Lung (tissue), 12 donors: ENCODE results near the gene ASTN2. TPM values are rescaled to one million over a fixed set of nuclear protein-coding genes. Genes with fewer than 3 reads are reported as not detected.

ENCODE experiments used
- ATAC-seq: fragments of 200-7000 bp; cut with Tn5 transposase; one replicate; pipeline ENCODE4 v1.9.1; 2020; ENCODE audit warnings: moderate number of reproducible peaks; ENCODE audit not compliant: insufficient read depth, low FRiP score
- DNase-seq, 3 donors: peaks; one replicate each; pipeline ENCODE4 v3.0.0-alpha.2; 2013 to 2017
- H3K27ac ChIP-seq, 2 donors: one replicate each; pipeline ENCODE4 v1.5.1; 2013; ENCODE audit warnings: mild to moderate bottlenecking in 2 of 2, moderate library complexity in 2 of 2, control low read depth in 1 of 2, inconsistent platforms in 1 of 2, low read depth in 1 of 2, low read length in 1 of 2
- H3K27me3 ChIP-seq, 3 donors: one replicate each; pipeline ENCODE4 v1.5.1; 2013; ENCODE audit warnings: low read length in 2 of 3; ENCODE audit not compliant: control insufficient read depth in 3 of 3, insufficient read depth in 3 of 3
- H3K36me3 ChIP-seq, 4 donors: one replicate each; pipeline ENCODE4 v1.5.1; 2013; ENCODE audit warnings: low read length in 4 of 4, mild to moderate bottlenecking in 1 of 4, moderate library complexity in 1 of 4; ENCODE audit not compliant: control insufficient read depth in 4 of 4, insufficient read depth in 4 of 4
- H3K4me1 ChIP-seq, 5 donors: one replicate each; pipeline ENCODE4 v1.5.1; 2013; ENCODE audit warnings: low read length in 5 of 5, mild to moderate bottlenecking in 2 of 5, moderate library complexity in 1 of 5; ENCODE audit not compliant: control insufficient read depth in 5 of 5, insufficient read depth in 5 of 5
- H3K4me3 ChIP-seq: one replicate; pipeline ENCODE4 v1.5.1; 2013; ENCODE audit warnings: mild to moderate bottlenecking, control low read depth, moderate library complexity
- H3K9ac ChIP-seq, 2 donors: one replicate each; pipeline ENCODE4 v1.5.1; 2013; ENCODE audit warnings: low read length in 2 of 2, control low read depth in 1 of 2; ENCODE audit not compliant: insufficient read depth in 1 of 2
- H3K9me3 ChIP-seq, 4 donors: one replicate each; pipeline ENCODE4 v1.5.1; 2013; ENCODE audit warnings: low read length in 3 of 4, mild to moderate bottlenecking in 1 of 4, moderate library complexity in 1 of 4; ENCODE audit not compliant: control insufficient read depth in 4 of 4, insufficient read depth in 3 of 4
- WGBS, 2 donors: extraction: QIAGEN DNeasy Blood & Tissue Kit; methylation state at CpG; one replicate each; pipeline ENCODE4 v1.1.7; 2013; 5-methylcytosine and 5-hydroxymethylcytosine counted together
- polyA plus RNA-seq, 2 donors: library from polyadenylated mRNA; stranded (reverse); fragments of 200-250 nt; gene quantifications; one replicate each; pipeline ENCODE4 v1.2.1, GENCODE V29; 2013
- total RNA-seq, 2 donors: library from RNA; depleted of rRNA in 1 of 2; stranded (reverse); fragments of >200 nt in 1 of 2; gene quantifications; one replicate each; pipeline ENCODE4 v1.2.1, GENCODE V29; 2014 to 2021
- TF ChIP-seq, protein P1 (sequence below): IDR thresholded peaks from 2 replicates; pipeline ENCODE4 v1.5.1; 2012; ENCODE audit warnings: mild to moderate bottlenecking; ENCODE audit errors: control extremely low read depth, extremely low read depth
- donor health status: control.
- donor health status: control.
- donor health status: Bipolar disorder and iron deficiency.
- donor health status: healthy.
- donor health status: DM: yes; HTN: yes; CAD: no.

ASTN2 gene
- total and polyA plus RNA-seq, 4 donors, result 1.4 to 7.0 (median 3.3) TPM

DNA sequence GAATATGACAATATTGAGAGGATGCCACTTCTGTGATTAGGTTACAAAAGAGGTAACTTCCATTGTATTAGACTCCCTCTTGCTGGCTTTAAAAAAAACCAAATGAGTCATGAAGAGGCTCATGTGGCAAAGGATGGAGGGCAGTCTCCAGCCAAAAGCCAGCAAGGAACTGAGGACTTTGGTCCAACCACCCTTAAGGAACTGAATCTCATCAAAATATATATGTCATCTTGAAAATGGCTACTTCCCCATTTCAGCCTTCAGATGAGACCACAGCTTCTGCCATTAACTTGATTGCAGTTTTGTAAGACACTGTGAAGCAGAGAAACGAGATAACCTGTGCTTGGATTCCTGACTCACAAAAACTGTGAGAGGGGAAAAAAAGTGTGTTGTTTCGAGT, 743.3 kb downstream of the ASTN2 start:
- TF ChIP-seq, protein P1, sequence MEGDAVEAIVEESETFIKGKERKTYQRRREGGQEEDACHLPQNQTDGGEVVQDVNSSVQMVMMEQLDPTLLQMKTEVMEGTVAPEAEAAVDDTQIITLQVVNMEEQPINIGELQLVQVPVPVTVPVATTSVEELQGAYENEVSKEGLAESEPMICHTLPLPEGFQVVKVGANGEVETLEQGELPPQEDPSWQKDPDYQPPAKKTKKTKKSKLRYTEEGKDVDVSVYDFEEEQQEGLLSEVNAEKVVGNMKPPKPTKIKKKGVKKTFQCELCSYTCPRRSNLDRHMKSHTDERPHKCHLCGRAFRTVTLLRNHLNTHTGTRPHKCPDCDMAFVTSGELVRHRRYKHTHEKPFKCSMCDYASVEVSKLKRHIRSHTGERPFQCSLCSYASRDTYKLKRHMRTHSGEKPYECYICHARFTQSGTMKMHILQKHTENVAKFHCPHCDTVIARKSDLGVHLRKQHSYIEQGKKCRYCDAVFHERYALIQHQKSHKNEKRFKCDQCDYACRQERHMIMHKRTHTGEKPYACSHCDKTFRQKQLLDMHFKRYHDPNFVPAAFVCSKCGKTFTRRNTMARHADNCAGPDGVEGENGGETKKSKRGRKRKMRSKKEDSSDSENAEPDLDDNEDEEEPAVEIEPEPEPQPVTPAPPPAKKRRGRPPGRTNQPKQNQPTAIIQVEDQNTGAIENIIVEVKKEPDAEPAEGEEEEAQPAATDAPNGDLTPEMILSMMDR, result no peak
- Histone ChIP-seq H3K27ac (no peak overlapping the region), H3K4me1 (no peaks in the 10 kb centered on the region), H3K9ac (no peak overlapping the region), H3K9me3 (peaks cover 0 to 6% (median 4%) of the 10 kb centered on the region in 4 donors), H3K27me3 (no peaks in the 10 kb centered on the region), H3K4me3 (no peak overlapping the region), H3K36me3 (peaks cover 0 to 3% (median 0%) of the 10 kb centered on the region in 4 donors)
- ATAC-seq, result no peak
- no peak for DNase-seq
- WGBS, 2 donors, result 69% methylated on average over 2 of the region's 2 CpGs

DNA sequence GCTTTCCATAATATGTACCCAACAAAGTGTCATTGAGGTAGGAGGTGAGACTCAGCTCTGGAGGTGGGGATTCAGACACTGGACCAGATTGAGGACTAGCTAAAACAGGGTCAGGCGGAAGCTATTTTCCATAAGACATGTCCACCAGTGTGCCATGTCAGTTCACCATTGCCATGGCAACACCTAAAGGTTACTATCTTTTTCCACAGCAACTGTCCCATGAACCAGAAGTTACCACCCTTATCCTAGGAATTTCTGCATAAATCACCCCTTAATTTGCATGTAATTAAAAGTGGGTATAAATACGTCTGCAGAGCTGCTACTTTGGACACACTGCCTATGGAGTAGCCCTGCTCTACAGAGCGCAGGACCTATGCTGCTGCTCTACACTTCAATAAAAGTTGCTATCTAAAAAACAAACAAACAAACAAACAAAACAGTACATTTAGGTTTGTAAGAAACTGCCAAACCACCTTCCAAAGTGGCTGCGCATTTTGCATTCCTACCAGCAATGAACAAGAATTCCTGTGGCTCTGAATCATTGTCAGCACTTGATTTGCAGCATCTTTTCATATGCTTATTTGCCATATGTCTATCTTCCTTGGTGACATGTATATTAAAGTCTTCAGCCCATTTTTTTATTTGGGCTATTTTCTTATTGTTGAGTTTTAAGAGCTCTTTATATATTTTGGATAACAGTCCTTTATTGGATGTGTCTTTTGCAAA, 745.7 kb downstream of the ASTN2 start:
- Histone ChIP-seq H3K27ac (no peak overlapping the region), H3K36me3 (peaks cover 0 to 3% (median 0%) of the 10 kb centered on the region in 4 donors), H3K27me3 (no peaks in the 10 kb centered on the region), H3K9me3 (peaks cover 0 to 5% (median 3%) of the 10 kb centered on the region in 4 donors), H3K4me3 (no peak overlapping the region), H3K4me1 (no peaks in the 10 kb centered on the region), H3K9ac (no peak overlapping the region)
- ATAC-seq (no peak), DNase-seq (no peak)
- TF ChIP-seq, protein P1, result no peak
- WGBS, 2 donors, result 94 to 96% methylated on average over 4 of the region's 4 CpGs

DNA sequence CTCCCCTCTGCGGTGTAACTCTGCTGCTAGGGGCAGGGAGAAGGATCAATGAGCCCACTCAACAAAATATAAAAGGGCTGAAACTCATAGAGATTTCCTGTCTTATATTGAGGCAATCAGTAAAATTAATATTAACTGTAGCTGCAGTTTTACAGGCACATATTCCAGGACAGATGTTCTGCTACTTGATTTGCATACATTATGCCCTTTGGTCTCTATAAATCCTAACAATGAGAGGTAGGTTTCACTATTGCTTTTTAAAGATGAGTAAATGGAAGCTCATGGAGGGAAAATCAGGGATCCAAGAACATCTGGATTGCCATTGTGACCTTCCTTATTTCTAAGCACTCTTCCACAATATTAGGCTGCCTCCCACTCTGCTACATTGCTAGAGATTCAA, 751.3 kb downstream of the ASTN2 start:
- H3K27ac ChIP-seq, result no peak overlapping the region
- 88 to 97% methylated on average over 1 of the region's 1 CpG for WGBS, 2 donors
- TF ChIP-seq, protein P1, result no peak

More for the DNA sequence above, 751.3 kb downstream of the ASTN2 start:
- Histone ChIP-seq H3K4me3 (no peak overlapping the region), H3K4me1 (peaks cover 0 to 11% (median 5%) of the 10 kb centered on the region in 5 donors), H3K36me3 (no peaks in the 10 kb centered on the region), H3K9ac (no peak overlapping the region), H3K27me3 (no peaks in the 10 kb centered on the region), H3K9me3 (no peaks in the 10 kb centered on the region)
- ATAC-seq (no peak), DNase-seq (no peak)
